SK-N-SH (cell line): ENCODE measurements around the gene LCN15. TPM values are rescaled to one million over a fixed set of nuclear protein-coding genes. Genes with fewer than 3 reads are reported as not detected.

Experiments
- CTCF ChIA-PET: fragments of 300-600, 350-600 bp; formaldehyde crosslinking; extraction: SDS; loops from one replicate; lab custom pipeline; 2021; lab: Yijun Ruan, JAX
- POLR2A ChIA-PET: fragments of 350-600 bp; sonication (Branson Sonifier 250); formaldehyde crosslinking; extraction: SDS; loops from one replicate; lab custom pipeline; 2020; ENCODE audit warnings: antibody characterized with exemption, inconsistent platforms; lab: Yijun Ruan, JAX
- DNase-seq: peaks from one replicate; pipeline ENCODE4 v3.0.0; 2012
- H2AFZ ChIP-seq: fragments of 200-600 bp; sonication (generic); 2 replicates; pipeline ENCODE4 v1.8.1; 2016; ENCODE audit warnings: antibody characterized with exemption, mild to moderate bottlenecking, low read depth
- H3F3A ChIP-seq: fragments of 200-600 bp; sonication (generic); replicated peaks from 2 replicates; pipeline ENCODE3; 2016; ENCODE audit warnings: antibody characterized with exemption, mild to moderate bottlenecking; ENCODE audit not compliant: insufficient read depth
- H3K27ac ChIP-seq, 2 experiments: fragments of 200-500 bp in 1 of 2; fragments of 200-600 bp in 1 of 2; sonication (Bioruptor generic) in 1 of 2; sonication (generic), shearing (Covaris generic) in 1 of 2; 2 replicates each; pipeline versions ENCODE4 v1.5.1 to v1.6.1; 2014 to 2016; ENCODE audit warnings: low read depth in 2 of 2, inconsistent platforms in 1 of 2, low read length in 1 of 2, mild to moderate bottlenecking in 1 of 2, mixed read lengths in 1 of 2
- H3K27me3 ChIP-seq: fragments of 200-600 bp; sonication (generic), shearing (Covaris generic); 2 replicates; pipeline ENCODE4 v1.6.1; 2016; ENCODE audit warnings: mixed run types; ENCODE audit not compliant: insufficient read depth
- H3K36me3 ChIP-seq, 2 experiments: fragments of 200-500 bp in 1 of 2; fragments of 200-600 bp in 1 of 2; sonication (Bioruptor generic) in 1 of 2; sonication (generic) in 1 of 2; replicated peaks in 1 of 2; 2 replicates each; pipeline versions ENCODE3 to v1.5.1; 2014 to 2016; ENCODE audit warnings: low read length in 1 of 2, mild to moderate bottlenecking in 1 of 2; ENCODE audit not compliant: insufficient read depth in 2 of 2, control insufficient read depth in 1 of 2
- H3K4me1 ChIP-seq, 2 experiments: fragments of 200-500 bp in 1 of 2; fragments of 200-600 bp in 1 of 2; sonication (Bioruptor generic) in 1 of 2; sonication (generic), shearing (Covaris generic) in 1 of 2; 2 replicates each; pipeline versions ENCODE4 v1.5.1 to v1.6.1; 2014 to 2016; ENCODE audit warnings: low read depth in 1 of 2, low read length in 1 of 2, mixed run types in 1 of 2; ENCODE audit not compliant: insufficient read depth in 2 of 2, control insufficient read depth in 1 of 2
- H3K4me2 ChIP-seq: fragments of 200-600 bp; sonication (generic), shearing (Covaris generic); 2 replicates; pipeline ENCODE4 v1.6.1; 2017; ENCODE audit warnings: mixed run types
- H3K4me3 ChIP-seq, 2 experiments: fragments of 200-500 bp in 1 of 2; fragments of 200-600 bp in 1 of 2; sonication (Bioruptor generic) in 1 of 2; sonication (generic), shearing (Covaris generic) in 1 of 2; 2 replicates each; pipeline versions ENCODE4 v1.5.1 to v1.8.1; 2014 to 2016; ENCODE audit warnings: low read depth in 2 of 2, inconsistent platforms in 1 of 2, low read length in 1 of 2, mild to moderate bottlenecking in 1 of 2, mixed read lengths in 1 of 2, moderate library complexity in 1 of 2
- H3K79me2 ChIP-seq: fragments of 200-600 bp; sonication (generic); 2 replicates; pipeline ENCODE4 v1.8.1; 2017; ENCODE audit warnings: mild to moderate bottlenecking; ENCODE audit not compliant: insufficient read depth
- H3K9ac ChIP-seq: fragments of 200-600 bp; sonication (generic); 2 replicates; pipeline ENCODE4 v1.6.1; 2017; ENCODE audit warnings: mixed run types
- H3K9me2 ChIP-seq: fragments of 200-600 bp; sonication (generic); 2 replicates; pipeline ENCODE4 v1.6.1; 2017; ENCODE audit warnings: mixed run types
- H3K9me3 ChIP-seq: fragments of 200-600 bp; sonication (generic); 2 replicates; pipeline ENCODE4 v1.6.1; 2017; ENCODE audit warnings: mixed run types, mild to moderate bottlenecking, moderate library complexity
- H4K20me1 ChIP-seq: fragments of 200-600 bp; sonication (generic); 2 replicates; pipeline ENCODE4 v1.6.1; 2017; ENCODE audit warnings: mild to moderate bottlenecking, mixed run types; ENCODE audit not compliant: insufficient read depth
- CHD2 ChIP-seq: fragments of 150-350 bp; IDR thresholded peaks from 2 replicates; pipeline ENCODE4 v1.6.1; 2018; ENCODE audit warnings: low read length; ENCODE audit not compliant: partially characterized antibody
- ELF1 ChIP-seq: IDR thresholded peaks from 2 replicates; pipeline ENCODE4 v1.4.0; 2012
- EZH2phosphoT487 ChIP-seq: fragments of 200-600 bp; sonication (generic); IDR thresholded peaks from 2 replicates; pipeline ENCODE4 v1.6.1; 2017; ENCODE audit warnings: low read depth, mixed run types, mild to moderate bottlenecking, antibody characterized with exemption, moderate library complexity, borderline replicate concordance
- FOSL2 ChIP-seq: IDR thresholded peaks from 2 replicates; pipeline ENCODE4 v1.4.0; 2012; ENCODE audit warnings: low read depth, mild to moderate bottlenecking, moderate library complexity, borderline replicate concordance
- FOXM1 ChIP-seq: IDR thresholded peaks from 2 replicates; pipeline ENCODE4 v1.4.0; 2012; ENCODE audit warnings: low read depth, mild to moderate bottlenecking
- GATA2 ChIP-seq: sonication (generic); formaldehyde crosslinking; IDR thresholded peaks from 2 replicates; pipeline ENCODE4 v1.5.0; 2020; ENCODE audit warnings: mild to moderate bottlenecking, missing genetic modification reagents
- MXI1 ChIP-seq: IDR thresholded peaks from 2 replicates; pipeline ENCODE4 v1.6.1; 2012; ENCODE audit warnings: mild to moderate bottlenecking, low read depth, low read length, improper control_type of control experiment
- POLR2AphosphoS5 ChIP-seq: IDR thresholded peaks from 2 replicates; pipeline ENCODE4 v1.6.1; 2012; ENCODE audit warnings: low read depth, low read length
- TAF1 ChIP-seq: IDR thresholded peaks from 2 replicates; pipeline ENCODE4 v1.6.1; 2012; ENCODE audit warnings: low read depth, mild to moderate bottlenecking, low read length, moderate library complexity, borderline replicate concordance
- TCF12 ChIP-seq: IDR thresholded peaks from 2 replicates; pipeline ENCODE4 v1.4.0; 2012
- WGBS: methylation state at CpG from one replicate; pipeline ENCODE4 v1.1.6; 2017; ENCODE audit warnings: low lambda C conversion rate; 5-methylcytosine and 5-hydroxymethylcytosine counted together
- polyA plus RNA-seq, 3 experiments: library from polyadenylated mRNA; depleted of rRNA; stranded (reverse); fragments of >200 nt; gene quantifications; 2 replicates each; pipeline ENCODE4 v1.2.3, GENCODE V29; 2012
- TF ChIP-seq, protein P1 (sequence below): IDR thresholded peaks from 2 replicates; pipeline ENCODE4 v1.6.1; 2012; ENCODE audit warnings: mild to moderate bottlenecking, low read depth, low read length, moderate library complexity
- TF ChIP-seq, protein P2 (sequence below): IDR thresholded peaks from 2 replicates; pipeline ENCODE4 v1.4.0; 2012; ENCODE audit warnings: low read depth
- TF ChIP-seq, protein P3 (sequence below): IDR thresholded peaks from 2 replicates; pipeline ENCODE4 v1.4.0; 2012; ENCODE audit warnings: low read depth, borderline replicate concordance

The LCN15 gene
- polyA plus RNA-seq, 1 of the 3 experiments (the other 2 are of a cell fraction): 0.08 TPM

DNA sequence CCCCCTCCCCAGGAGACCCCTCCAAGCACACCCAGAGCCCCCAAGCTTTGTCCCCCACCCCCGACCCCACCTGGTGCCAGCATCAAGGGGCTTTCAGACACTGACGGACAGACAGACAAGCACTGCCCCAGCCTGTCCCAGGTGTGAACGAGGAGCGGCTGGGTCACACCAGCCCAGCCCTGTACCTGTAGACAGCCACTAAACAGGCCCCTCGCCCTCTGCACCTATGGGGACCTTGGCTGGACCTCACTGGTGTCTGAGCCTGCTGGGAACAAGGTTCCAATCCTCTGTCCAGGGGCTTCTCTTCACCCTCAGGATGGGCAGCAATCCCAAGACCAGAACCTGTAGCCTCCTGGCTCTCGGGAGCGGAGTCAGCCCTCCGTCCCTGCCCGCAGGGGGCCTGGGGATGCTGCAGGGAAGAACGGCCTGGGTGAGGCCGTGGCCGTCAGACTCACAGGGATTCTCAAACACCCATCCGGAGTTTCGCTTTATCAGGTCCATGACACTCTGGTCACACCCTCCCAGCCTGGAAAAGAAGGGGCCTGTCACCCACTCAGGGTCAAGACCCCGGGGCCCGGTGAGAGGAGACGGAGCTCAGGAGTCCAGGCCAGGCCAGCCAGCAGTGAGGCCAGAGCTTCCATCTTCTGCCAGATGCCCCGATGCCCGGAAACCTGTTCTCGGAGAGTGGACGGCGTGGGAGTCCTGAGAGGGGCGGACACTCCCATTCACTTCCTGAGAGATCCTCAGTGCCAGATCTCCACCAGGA lies 18.7 kb downstream of the LCN15 start:
- Histone ChIP-seq H3F3A (no peaks in the 10 kb centered on the region), H3K9me3 (no peaks in the 10 kb centered on the region), H3K9ac (no peak overlapping the region), H3K4me2 (no peak overlapping the region), H3K4me1 (peaks cover 0 to 5% of the 10 kb centered on the region in 2 experiments; a peak in 1 of 4 replicates), H3K9me2 (no peaks in the 10 kb centered on the region), H3K4me3 (no peak overlapping the region), H3K27ac (no peak overlapping the region), H3K27me3 (no peaks in the 10 kb centered on the region), H2AFZ (no peak overlapping the region)
- WGBS: 81% methylated on average over 20 of the region's 23 CpGs
- ChIA-PET POLR2A (interaction anchor here (0.7 kb wide), 1 partner anchor 17 kb away, joined by 3 read pairs; no protein-coding TSS in a partner anchor), CTCF (interaction anchor here (0.6 to 4.2 kb wide), 5 partner anchors 9 to 21 kb away, joined by 4 to 34 read pairs (median 7); partner anchors contain the start of gene LCN8)
- DNase-seq: no peak
- TF ChIP-seq FOXM1: no peak
- TF ChIP-seq, all 33 proteins: peak for 0
- Histone ChIP-seq H3K79me2 (no peaks in the 10 kb centered on the region), H4K20me1 (no peaks in the 10 kb centered on the region), H3K36me3 (no peaks in the 10 kb centered on the region)

DNA sequence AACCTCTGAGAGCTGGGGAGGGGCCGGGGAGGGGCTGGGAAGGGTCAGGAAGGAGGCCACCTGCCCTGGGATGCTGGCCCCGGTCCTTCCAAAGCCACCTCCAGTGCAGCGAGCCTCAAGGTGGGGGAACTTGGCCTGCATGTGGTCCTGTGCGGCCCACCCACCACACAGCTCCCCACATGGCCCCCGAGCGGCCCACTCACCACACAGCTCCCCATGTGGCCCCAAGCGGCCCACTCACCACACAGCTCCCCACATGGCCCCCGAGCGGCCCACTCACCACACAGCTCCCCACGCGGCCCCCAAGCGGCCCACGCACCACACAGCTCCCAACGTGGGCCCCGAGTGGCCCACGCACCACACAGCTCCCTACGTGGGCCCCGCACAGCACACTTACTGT lies 19.5 kb downstream of the LCN15 start:
- H3K4me3 ChIP-seq: no peak overlapping the region
- no peak for TF ChIP-seq ELF1
- CTCF ChIA-PET: interaction anchor here (0.6 to 4.2 kb wide), 5 partner anchors 10 to 22 kb away, joined by 4 to 34 read pairs (median 7); partner anchors contain the start of gene LCN8
- no peaks in the 10 kb centered on the region for H3K27me3 ChIP-seq
- no peaks in the 10 kb centered on the region for H3K79me2 ChIP-seq
- DNase-seq: no peak
- no peaks in the 10 kb centered on the region for H3K9me3 ChIP-seq
- H2AFZ ChIP-seq: no peak overlapping the region
- no peaks in the 10 kb centered on the region for H3K9me2 ChIP-seq
- H3K4me2 ChIP-seq: no peak overlapping the region
- H3K9ac ChIP-seq: no peak overlapping the region
- WGBS: 86% methylated on average over 9 of the region's 18 CpGs
- H3F3A ChIP-seq: no peaks in the 10 kb centered on the region
- no peaks in the 10 kb centered on the region for H3K36me3 ChIP-seq
- no peak overlapping the region for H3K27ac ChIP-seq
- H3K4me1 ChIP-seq: peaks cover 0 to 5% of the 10 kb centered on the region in 2 experiments; a peak in 1 of 4 replicates
- no peaks in the 10 kb centered on the region for H4K20me1 ChIP-seq
- POLR2A ChIA-PET: interaction anchor here (0.7 kb wide), 1 partner anchor 17 kb away, joined by 3 read pairs; no protein-coding TSS in a partner anchor

DNA sequence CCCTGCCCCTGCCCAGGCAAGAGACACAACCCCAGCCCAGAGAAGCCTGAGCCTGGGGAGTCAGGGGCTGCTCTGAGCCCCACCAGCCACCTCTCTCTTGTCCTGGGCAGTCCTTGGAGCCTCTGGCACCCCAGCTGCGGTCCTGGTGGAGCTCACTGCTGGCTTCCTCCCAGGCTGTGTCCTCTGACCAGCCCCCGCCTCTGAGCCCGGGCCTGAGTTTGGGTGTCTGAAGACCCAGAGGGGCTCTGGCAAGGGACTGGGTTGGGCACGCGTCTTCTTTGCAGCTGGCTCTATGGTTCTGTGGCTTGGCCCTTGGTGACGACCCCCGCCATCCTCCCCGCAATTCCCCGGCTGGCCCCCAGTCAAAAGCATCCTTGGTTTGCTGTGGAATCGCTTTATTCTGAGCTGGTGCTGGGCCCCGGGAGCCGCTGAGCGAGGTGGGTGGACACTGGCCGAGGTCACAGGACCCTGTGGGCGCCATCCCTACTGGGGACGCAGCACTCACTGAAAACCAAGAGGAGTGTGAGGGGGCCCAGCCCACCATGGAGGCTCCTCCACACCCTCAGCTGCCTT lies 20.6 kb downstream of the LCN15 start:
- Histone ChIP-seq H3K9ac (no peak overlapping the region), H3K4me2 (no peak overlapping the region), H3K27ac (no peak overlapping the region), H3K79me2 (no peaks in the 10 kb centered on the region), H4K20me1 (no peaks in the 10 kb centered on the region), H3K36me3 (no peaks in the 10 kb centered on the region), H3K9me2 (no peaks in the 10 kb centered on the region), H3K4me1 (peaks cover 0 to 5% of the 10 kb centered on the region in 2 experiments; a peak in 1 of 4 replicates), H3K27me3 (no peaks in the 10 kb centered on the region), H2AFZ (no peak overlapping the region), H3K9me3 (no peaks in the 10 kb centered on the region), H3F3A (no peaks in the 10 kb centered on the region), H3K4me3 (no peak overlapping the region)
- 79% methylated on average over 4 of the region's 16 CpGs for WGBS
- TF ChIP-seq CHD2: no peak
- no peak for TF ChIP-seq POLR2AphosphoS5
- TF ChIP-seq ELF1: no peak
- TF ChIP-seq TAF1: no peak
- TF ChIP-seq, protein P1, sequence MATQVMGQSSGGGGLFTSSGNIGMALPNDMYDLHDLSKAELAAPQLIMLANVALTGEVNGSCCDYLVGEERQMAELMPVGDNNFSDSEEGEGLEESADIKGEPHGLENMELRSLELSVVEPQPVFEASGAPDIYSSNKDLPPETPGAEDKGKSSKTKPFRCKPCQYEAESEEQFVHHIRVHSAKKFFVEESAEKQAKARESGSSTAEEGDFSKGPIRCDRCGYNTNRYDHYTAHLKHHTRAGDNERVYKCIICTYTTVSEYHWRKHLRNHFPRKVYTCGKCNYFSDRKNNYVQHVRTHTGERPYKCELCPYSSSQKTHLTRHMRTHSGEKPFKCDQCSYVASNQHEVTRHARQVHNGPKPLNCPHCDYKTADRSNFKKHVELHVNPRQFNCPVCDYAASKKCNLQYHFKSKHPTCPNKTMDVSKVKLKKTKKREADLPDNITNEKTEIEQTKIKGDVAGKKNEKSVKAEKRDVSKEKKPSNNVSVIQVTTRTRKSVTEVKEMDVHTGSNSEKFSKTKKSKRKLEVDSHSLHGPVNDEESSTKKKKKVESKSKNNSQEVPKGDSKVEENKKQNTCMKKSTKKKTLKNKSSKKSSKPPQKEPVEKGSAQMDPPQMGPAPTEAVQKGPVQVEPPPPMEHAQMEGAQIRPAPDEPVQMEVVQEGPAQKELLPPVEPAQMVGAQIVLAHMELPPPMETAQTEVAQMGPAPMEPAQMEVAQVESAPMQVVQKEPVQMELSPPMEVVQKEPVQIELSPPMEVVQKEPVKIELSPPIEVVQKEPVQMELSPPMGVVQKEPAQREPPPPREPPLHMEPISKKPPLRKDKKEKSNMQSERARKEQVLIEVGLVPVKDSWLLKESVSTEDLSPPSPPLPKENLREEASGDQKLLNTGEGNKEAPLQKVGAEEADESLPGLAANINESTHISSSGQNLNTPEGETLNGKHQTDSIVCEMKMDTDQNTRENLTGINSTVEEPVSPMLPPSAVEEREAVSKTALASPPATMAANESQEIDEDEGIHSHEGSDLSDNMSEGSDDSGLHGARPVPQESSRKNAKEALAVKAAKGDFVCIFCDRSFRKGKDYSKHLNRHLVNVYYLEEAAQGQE: no peak
- no peak for TF ChIP-seq TCF12
- TF ChIP-seq GATA2: no peak
- TF ChIP-seq EZH2phosphoT487: no peak
- TF ChIP-seq, protein P2, sequence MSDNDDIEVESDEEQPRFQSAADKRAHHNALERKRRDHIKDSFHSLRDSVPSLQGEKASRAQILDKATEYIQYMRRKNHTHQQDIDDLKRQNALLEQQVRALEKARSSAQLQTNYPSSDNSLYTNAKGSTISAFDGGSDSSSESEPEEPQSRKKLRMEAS: no peak
- no peak for TF ChIP-seq FOSL2
- TF ChIP-seq MXI1: no peak
- TF ChIP-seq, protein P3, sequence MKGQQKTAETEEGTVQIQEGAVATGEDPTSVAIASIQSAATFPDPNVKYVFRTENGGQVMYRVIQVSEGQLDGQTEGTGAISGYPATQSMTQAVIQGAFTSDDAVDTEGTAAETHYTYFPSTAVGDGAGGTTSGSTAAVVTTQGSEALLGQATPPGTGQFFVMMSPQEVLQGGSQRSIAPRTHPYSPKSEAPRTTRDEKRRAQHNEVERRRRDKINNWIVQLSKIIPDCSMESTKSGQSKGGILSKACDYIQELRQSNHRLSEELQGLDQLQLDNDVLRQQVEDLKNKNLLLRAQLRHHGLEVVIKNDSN: no peak
- CTCF ChIA-PET: interaction anchor here (0.6 to 4.2 kb wide), 8 partner anchors 12 to 286 kb away, joined by 3 to 34 read pairs (median 5); partner anchors contain the start of gene LCN8
- POLR2A ChIA-PET: no interaction called here
- DNase-seq: no peak
